A549 (cell line): ENCODE data around the gene EPB41L5. TPM values are rescaled to one million over a fixed set of nuclear protein-coding genes. Genes with fewer than 3 reads are reported as not detected.

ENCODE experiments used
- ATAC-seq, 2 experiments: fragments of 200-7000 bp in 1 of 2; fragments of >200 bp in 1 of 2; cut with Nextera tagmentation in 1 of 2; cut with Tn5 transposase in 1 of 2; 3 replicates each; pipeline versions ENCODE4 v1.8.0 to v1.9.1; 2018 to 2020; ENCODE audit warnings: mild to moderate bottlenecking in 1 of 2, moderate library complexity in 1 of 2
- CTCF ChIA-PET: fragments of 300-600 bp; sonication (Branson Sonifier 250); formaldehyde crosslinking; extraction: SDS; loops from one replicate; lab custom pipeline; 2021; ENCODE audit warnings: antibody characterized with exemption, inconsistent platforms; lab: Yijun Ruan, JAX
- POLR2A ChIA-PET: fragments of 350-600 bp; formaldehyde crosslinking; extraction: SDS; loops from one replicate; lab custom pipeline; 2021; ENCODE audit warnings: antibody characterized with exemption, inconsistent platforms; lab: Yijun Ruan, JAX
- DNase-seq, 2 experiments: peaks; one replicate each; pipeline versions ENCODE4 v3.0.0 to v3.0.0-alpha.2; 2011 to 2016; ENCODE audit warnings: low read depth in 1 of 2, low spot score in 1 of 2
- FAIRE-seq: peaks from 2 replicates; lab custom pipeline; 2011; peaks lifted over from hg19 to GRCh38; lab: Jason Lieb, UNC
- H3K27ac ChIP-seq, 2 experiments: fragments of >200 bp; sonication (Bioruptor Twin); formaldehyde crosslinking; 3 replicates each; pipeline ENCODE4 v1.5.1; 2016 to 2017
- H3K4me1 ChIP-seq: fragments of >200 bp; sonication (Bioruptor Twin); formaldehyde crosslinking; 3 replicates; pipeline ENCODE4 v1.6.1; 2016
- H3K4me2 ChIP-seq: fragments of >200 bp; sonication (Bioruptor Twin); formaldehyde crosslinking; 3 replicates; pipeline ENCODE4 v1.6.1; 2016
- H3K4me3 ChIP-seq: fragments of >200 bp; sonication (Bioruptor Twin); formaldehyde crosslinking; 3 replicates; pipeline ENCODE4 v1.5.1; 2016
- H3K9me3 ChIP-seq: fragments of >200 bp; sonication (Bioruptor Twin); formaldehyde crosslinking; 3 replicates; pipeline ENCODE4 v1.6.1; 2016
- ATOH8 ChIP-seq: fragments of 250-450 bp; sonication (Bioruptor Pico); IDR thresholded peaks from 2 replicates; pipeline ENCODE4 v1.5.0; 2020; ENCODE audit warnings: low read depth, mild to moderate bottlenecking, moderate library complexity
- CEBPB ChIP-seq, 2 experiments: fragments of >200 bp in 1 of 2; sonication (Bioruptor Twin) in 1 of 2; formaldehyde crosslinking in 1 of 2; IDR thresholded peaks; 2 replicates each; pipeline ENCODE4 v1.6.1; 2012 to 2016
- CHD2 ChIP-seq: fragments of 150-350 bp; IDR thresholded peaks from 2 replicates; pipeline ENCODE4 v1.6.1; 2014; ENCODE audit warnings: low read length; ENCODE audit not compliant: partially characterized antibody
- CHD4 ChIP-seq: fragments of 200-600 bp; sonication (generic); IDR thresholded peaks from 2 replicates; pipeline ENCODE4 v1.6.1; 2016; ENCODE audit warnings: antibody characterized with exemption, mild to moderate bottlenecking, borderline replicate concordance
- EHMT2 ChIP-seq: fragments of 200-600 bp; sonication (generic); IDR thresholded peaks from 2 replicates; pipeline ENCODE4 v1.6.1; 2016; ENCODE audit warnings: antibody characterized with exemption, low read depth, mild to moderate bottlenecking, moderate library complexity
- FOSB ChIP-seq: fragments of 250-450 bp; sonication (Bioruptor Pico); IDR thresholded peaks from 2 replicates; pipeline ENCODE4 v1.5.0; 2020; ENCODE audit warnings: mild to moderate bottlenecking, moderate library complexity
- HOXA7 ChIP-seq: fragments of 250-450 bp; sonication (Bioruptor Pico); IDR thresholded peaks from 2 replicates; pipeline ENCODE4 v1.5.0; 2020; ENCODE audit warnings: mild to moderate bottlenecking, moderate library complexity
- HOXB5 ChIP-seq: fragments of 250-450 bp; sonication (Bioruptor Pico); IDR thresholded peaks from 2 replicates; pipeline ENCODE4 v1.5.0; 2020; ENCODE audit warnings: mild to moderate bottlenecking, moderate library complexity
- JUN ChIP-seq, 2 experiments: fragments of >200 bp; sonication (Bioruptor Twin); formaldehyde crosslinking; IDR thresholded peaks; 2 replicates in 1 of 2; 3 replicates in 1 of 2; pipeline ENCODE4 v1.6.1; 2016 to 2017
- KDM1A ChIP-seq: fragments of 200-600 bp; sonication (generic); IDR thresholded peaks from 2 replicates; pipeline ENCODE4 v1.6.1; 2016; ENCODE audit warnings: low read depth, mild to moderate bottlenecking
- MAFK ChIP-seq: fragments of 450-650 bp; IDR thresholded peaks from 2 replicates; pipeline ENCODE4 v1.6.1; 2014; ENCODE audit not compliant: partially characterized antibody
- POLR2A ChIP-seq: IDR thresholded peaks from 2 replicates; pipeline ENCODE4 v1.6.1; 2012; ENCODE audit warnings: mild to moderate bottlenecking, low read length
- POLR2AphosphoS2 ChIP-seq: conservative IDR thresholded peaks from 2 replicates; pipeline ENCODE4 v1.6.1; 2012; ENCODE audit warnings: low read length, improper control_type of control experiment, inconsistent platforms
- RARB ChIP-seq: fragments of 250-450 bp; sonication (Bioruptor Pico); IDR thresholded peaks from 2 replicates; pipeline ENCODE4 v1.8.0; 2021; ENCODE audit warnings: mild to moderate bottlenecking, moderate library complexity
- RFX5 ChIP-seq: fragments of 450-650 bp; IDR thresholded peaks from 2 replicates; pipeline ENCODE4 v1.7.1; 2014; ENCODE audit warnings: antibody characterized with exemption, mild to moderate bottlenecking, moderate library complexity
- SMC3 ChIP-seq: fragments of >200 bp; sonication (Bioruptor Twin); formaldehyde crosslinking; IDR thresholded peaks from 3 replicates; pipeline ENCODE4 v1.6.1; 2018; ENCODE audit warnings: inconsistent platforms
- SREBF2 ChIP-seq: fragments of 450-650 bp; IDR thresholded peaks from 2 replicates; pipeline ENCODE4 v1.6.1; 2014; ENCODE audit warnings: mild to moderate bottlenecking, moderate library complexity
- TP53 ChIP-seq: fragments of 250-450 bp; sonication (Bioruptor Pico); IDR thresholded peaks from 2 replicates; pipeline ENCODE4 v1.5.0; 2021; ENCODE audit warnings: mild to moderate bottlenecking, moderate library complexity
- ZC3H11A ChIP-seq: fragments of 450-650 bp; IDR thresholded peaks from 2 replicates; pipeline ENCODE4 v1.6.1; 2014; ENCODE audit warnings: antibody characterized with exemption, mild to moderate bottlenecking
- ZFP36 ChIP-seq: fragments of 450-650 bp; IDR thresholded peaks from 2 replicates; pipeline ENCODE4 v1.6.1; 2014; ENCODE audit warnings: borderline replicate concordance; ENCODE audit not compliant: partially characterized antibody
- ZNF302 ChIP-seq: fragments of 250-450 bp; sonication (Bioruptor Pico); IDR thresholded peaks from 2 replicates; pipeline ENCODE4 v1.9.0; 2021; ENCODE audit warnings: inconsistent platforms, mild to moderate bottlenecking, moderate library complexity
- ZSCAN20 ChIP-seq: fragments of 250-450 bp; sonication (Bioruptor Pico); IDR thresholded peaks from 2 replicates; pipeline ENCODE4 v1.8.0; 2022; ENCODE audit warnings: mild to moderate bottlenecking, moderate library complexity
- WGBS: methylation state at CpG from one replicate; pipeline ENCODE4 v1.1.6; 2017; ENCODE audit errors: missing lambda C conversion rate; 5-methylcytosine and 5-hydroxymethylcytosine counted together
- polyA plus RNA-seq, 4 experiments: library from polyadenylated mRNA; depleted of rRNA in 3 of 4; stranded (reverse); fragments of >200 nt; fragmentation: RNase III in 1 of 4; extraction: RNeasy Plus Mini Kit Qiagen cat#74134 plus additional on column Dnase treatment in 1 of 4; gene quantifications; 2 replicates in 3 of 4; 3 replicates in 1 of 4; pipeline ENCODE4 v1.2.3, GENCODE V29; 2011 to 2017
- TF ChIP-seq, protein P1 (sequence below): fragments of >200 bp; sonication (Bioruptor Twin); formaldehyde crosslinking; IDR thresholded peaks from 3 replicates; pipeline ENCODE4 v1.5.1; 2016
- TF ChIP-seq, protein P2 (sequence below): fragments of 250-450 bp; sonication (Bioruptor Pico); IDR thresholded peaks from 2 replicates; pipeline ENCODE4 v1.5.0; 2021; ENCODE audit warnings: mild to moderate bottlenecking, moderate library complexity, borderline replicate concordance
- TF ChIP-seq, protein P3 (sequence below): fragments of >200 bp; sonication (Bioruptor Twin); formaldehyde crosslinking; IDR thresholded peaks from 2 replicates; pipeline ENCODE4 v1.6.1; 2016

The EPB41L5 gene
- polyA plus RNA-seq, 2 of the 4 experiments (the other 2 are of a cell fraction): 5.8 to 33.0 TPM

- DNase-seq (no peak), FAIRE-seq (peak; percentile 49)
- peaks cover under 1% of the 10 kb centered on the region; the same call in 2 of the 3 replicates for H3K4me1 ChIP-seq
- no peak for TF ChIP-seq CHD4
- no peak for TF ChIP-seq POLR2AphosphoS2
- no peak for TF ChIP-seq RARB (CRISPR knock-in tag)
- no peak for TF ChIP-seq ZC3H11A
- TF ChIP-seq ZSCAN20: no peak
- no peak for TF ChIP-seq SMC3
- no peak for TF ChIP-seq JUN (IDR thresholded peaks at IDR 0.05)
- TF ChIP-seq FOSB (CRISPR knock-in tag): no peak
- no peak for TF ChIP-seq KDM1A
- TF ChIP-seq ZFP36: no peak
- no peak for TF ChIP-seq CEBPB (IDR thresholded peaks at IDR 0.05)
- no peak for TF ChIP-seq ZNF302 (CRISPR knock-in tag)
- TF ChIP-seq CHD2: no peak
- no peak for TF ChIP-seq EHMT2
- TF ChIP-seq, all 56 proteins: peak for 0
- POLR2A ChIA-PET: no interaction called here
- Histone ChIP-seq H3K4me3 (no peak overlapping the region), H3K9me3 (no peaks in the 10 kb centered on the region), H3K4me2 (no peak overlapping the region), H3K27ac (no peak overlapping the region)
- CTCF ChIA-PET: interaction anchor here (0.6 to 0.7 kb wide), 2 partner anchors 8 to 308 kb away, joined by 3 read pairs; no protein-coding TSS in a partner anchor
- no peak for ATAC-seq
Measured at GRCh38 chr2:120128216-120128615, 115.3 kb downstream of the EPB41L5 start.

DNA sequence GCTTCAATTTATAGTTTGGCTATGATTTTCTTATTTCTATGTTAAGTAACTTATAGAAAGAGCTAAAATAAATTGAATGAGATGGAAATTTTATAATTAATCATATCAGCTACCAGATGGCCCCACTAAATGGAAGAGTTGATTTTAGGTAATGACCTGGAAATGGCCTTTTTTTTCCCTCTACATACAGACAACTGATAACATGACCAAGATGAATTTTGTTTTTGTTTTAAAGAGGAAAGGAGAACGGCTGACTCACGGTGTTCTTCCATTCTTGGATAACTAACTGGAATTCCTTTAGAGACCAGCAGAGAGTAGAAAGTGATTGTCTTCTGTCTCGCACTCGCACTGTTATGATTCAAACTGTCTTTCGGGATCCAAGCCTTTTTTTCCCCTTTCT lies 119.3 kb downstream of the EPB41L5 start:
- no peak overlapping the region for H3K4me3 ChIP-seq
- CTCF ChIA-PET: interaction anchor here (0.7 to 1.3 kb wide), 3 partner anchors 43 to 118 kb away, joined by 5 to 6 read pairs (median 5); no protein-coding TSS in a partner anchor
- POLR2A ChIA-PET: no interaction called here
- ATAC-seq (no peak), DNase-seq (no peak), FAIRE-seq (no peak)
- no peak overlapping the region for H3K27ac ChIP-seq
- no peaks in the 10 kb centered on the region for H3K9me3 ChIP-seq
- 83% methylated on average over 5 of the region's 5 CpGs for WGBS
- TF ChIP-seq CEBPB (IDR thresholded peaks at IDR 0.05) (no peak), MAFK (no peak), SREBF2 (no peak), HOXA7 (CRISPR knock-in tag) (no peak), ZNF302 (CRISPR knock-in tag) (no peak), TP53 (no peak), RFX5 (no peak), CHD4 (no peak), HOXB5 (CRISPR knock-in tag) (no peak), JUN (IDR thresholded peaks at IDR 0.05) (no peak), EHMT2 (no peak), ATOH8 (CRISPR knock-in tag) (no peak), POLR2A (no peak)
- TF ChIP-seq, protein P1, sequence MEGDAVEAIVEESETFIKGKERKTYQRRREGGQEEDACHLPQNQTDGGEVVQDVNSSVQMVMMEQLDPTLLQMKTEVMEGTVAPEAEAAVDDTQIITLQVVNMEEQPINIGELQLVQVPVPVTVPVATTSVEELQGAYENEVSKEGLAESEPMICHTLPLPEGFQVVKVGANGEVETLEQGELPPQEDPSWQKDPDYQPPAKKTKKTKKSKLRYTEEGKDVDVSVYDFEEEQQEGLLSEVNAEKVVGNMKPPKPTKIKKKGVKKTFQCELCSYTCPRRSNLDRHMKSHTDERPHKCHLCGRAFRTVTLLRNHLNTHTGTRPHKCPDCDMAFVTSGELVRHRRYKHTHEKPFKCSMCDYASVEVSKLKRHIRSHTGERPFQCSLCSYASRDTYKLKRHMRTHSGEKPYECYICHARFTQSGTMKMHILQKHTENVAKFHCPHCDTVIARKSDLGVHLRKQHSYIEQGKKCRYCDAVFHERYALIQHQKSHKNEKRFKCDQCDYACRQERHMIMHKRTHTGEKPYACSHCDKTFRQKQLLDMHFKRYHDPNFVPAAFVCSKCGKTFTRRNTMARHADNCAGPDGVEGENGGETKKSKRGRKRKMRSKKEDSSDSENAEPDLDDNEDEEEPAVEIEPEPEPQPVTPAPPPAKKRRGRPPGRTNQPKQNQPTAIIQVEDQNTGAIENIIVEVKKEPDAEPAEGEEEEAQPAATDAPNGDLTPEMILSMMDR: no peak
- TF ChIP-seq, protein P2, sequence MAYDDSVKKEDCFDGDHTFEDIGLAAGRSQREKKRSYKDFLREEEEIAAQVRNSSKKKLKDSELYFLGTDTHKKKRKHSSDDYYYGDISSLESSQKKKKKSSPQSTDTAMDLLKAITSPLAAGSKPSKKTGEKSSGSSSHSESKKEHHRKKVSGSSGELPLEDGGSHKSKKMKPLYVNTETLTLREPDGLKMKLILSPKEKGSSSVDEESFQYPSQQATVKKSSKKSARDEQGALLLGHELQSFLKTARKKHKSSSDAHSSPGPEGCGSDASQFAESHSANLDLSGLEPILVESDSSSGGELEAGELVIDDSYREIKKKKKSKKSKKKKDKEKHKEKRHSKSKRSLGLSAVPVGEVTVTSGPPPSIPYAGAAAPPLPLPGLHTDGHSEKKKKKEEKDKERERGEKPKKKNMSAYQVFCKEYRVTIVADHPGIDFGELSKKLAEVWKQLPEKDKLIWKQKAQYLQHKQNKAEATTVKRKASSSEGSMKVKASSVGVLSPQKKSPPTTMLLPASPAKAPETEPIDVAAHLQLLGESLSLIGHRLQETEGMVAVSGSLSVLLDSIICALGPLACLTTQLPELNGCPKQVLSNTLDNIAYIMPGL (CRISPR knock-in tag): no peak
- TF ChIP-seq, protein P3, sequence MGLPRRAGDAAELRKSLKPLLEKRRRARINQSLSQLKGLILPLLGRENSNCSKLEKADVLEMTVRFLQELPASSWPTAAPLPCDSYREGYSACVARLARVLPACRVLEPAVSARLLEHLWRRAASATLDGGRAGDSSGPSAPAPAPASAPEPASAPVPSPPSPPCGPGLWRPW: no peak
- peaks cover 12% of the 10 kb centered on the region for H3K4me1 ChIP-seq
- H3K4me2 ChIP-seq: no peak overlapping the region
